ENCODE results near the gene LMAN2L.

The LMAN2L gene

DNA sequence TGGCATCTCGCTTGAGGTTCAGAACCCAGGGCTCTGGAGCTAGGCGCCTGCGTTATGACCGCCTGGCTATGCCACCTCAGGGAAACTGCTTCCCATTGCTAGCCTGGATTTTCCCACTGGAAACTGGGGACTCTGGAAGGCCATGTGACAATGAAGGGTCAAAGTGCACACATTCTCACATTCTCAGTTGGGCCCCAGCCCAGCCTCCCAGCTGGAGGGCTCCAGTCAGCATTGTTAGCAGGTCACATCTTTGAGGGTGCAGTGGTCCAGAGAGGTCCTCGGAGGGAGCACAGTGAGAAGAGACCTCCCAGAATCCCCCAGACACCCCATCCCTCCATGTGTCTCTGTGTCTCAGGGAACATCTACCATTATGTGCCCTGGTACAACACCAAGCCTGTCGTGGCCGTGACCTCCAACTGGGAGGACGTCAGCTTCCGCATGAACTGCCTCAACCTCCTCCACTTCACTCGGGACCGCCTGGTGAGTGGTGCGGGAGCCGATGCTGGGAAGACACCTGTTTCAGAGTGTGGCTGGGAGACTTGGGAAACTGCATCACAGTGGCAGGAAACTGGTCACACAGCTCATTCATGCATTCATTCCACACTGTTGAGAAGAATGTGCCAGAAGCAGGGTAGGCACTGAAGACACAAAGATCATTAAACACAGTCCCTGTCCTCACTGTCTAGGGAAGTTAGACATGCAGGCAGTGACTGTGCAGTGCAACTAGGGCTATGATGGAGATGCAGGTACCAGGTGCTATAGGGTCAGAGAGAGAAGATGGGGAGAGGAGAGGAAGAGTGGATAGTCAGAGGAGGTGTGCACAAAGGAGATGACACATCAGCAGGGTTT, 55.7 kb downstream of the LMAN2L start:
- ATAC-seq (ENCODE audit: insufficient read depth, low read depth) (no peak), DNase-seq (no peak)
- no peaks in the 10 kb centered on the region for H4K20me1 ChIP-seq (ENCODE audit: insufficient read depth, low read length)
- H3K79me2 ChIP-seq (ENCODE audit: insufficient read depth, low read length) = no peaks in the 10 kb centered on the region
- H3K4me2 ChIP-seq (ENCODE audit: insufficient read depth, low read length) = no peak overlapping the region
- H3K9ac ChIP-seq (ENCODE audit: low read depth, low read length) = no peak overlapping the region
- H3K27me3 ChIP-seq (ENCODE audit: insufficient read depth, low read length, poor library complexity) = no peaks in the 10 kb centered on the region
- no peaks in the 10 kb centered on the region for H3K4me1 ChIP-seq (ENCODE audit: insufficient read depth, low read length)
- no peak overlapping the region for H3K4me3 ChIP-seq (ENCODE audit: low read depth in 1 of 2, low read length in 2 of 2)
- H3K36me3 ChIP-seq (ENCODE audit: insufficient read depth, low read length) = no peaks in the 10 kb centered on the region
- H3K9me3 ChIP-seq (ENCODE audit: insufficient read depth, low read length, severe bottlenecking) = no peaks in the 10 kb centered on the region
- H2AFZ ChIP-seq (ENCODE audit: low read depth, low read length) = no peak overlapping the region
- no peak for TF ChIP-seq EZH2 (IDR thresholded peaks at IDR 0.05; ENCODE audit: borderline replicate concordance, low read depth, low read length, severe bottlenecking)
- TF ChIP-seq, protein P1, sequence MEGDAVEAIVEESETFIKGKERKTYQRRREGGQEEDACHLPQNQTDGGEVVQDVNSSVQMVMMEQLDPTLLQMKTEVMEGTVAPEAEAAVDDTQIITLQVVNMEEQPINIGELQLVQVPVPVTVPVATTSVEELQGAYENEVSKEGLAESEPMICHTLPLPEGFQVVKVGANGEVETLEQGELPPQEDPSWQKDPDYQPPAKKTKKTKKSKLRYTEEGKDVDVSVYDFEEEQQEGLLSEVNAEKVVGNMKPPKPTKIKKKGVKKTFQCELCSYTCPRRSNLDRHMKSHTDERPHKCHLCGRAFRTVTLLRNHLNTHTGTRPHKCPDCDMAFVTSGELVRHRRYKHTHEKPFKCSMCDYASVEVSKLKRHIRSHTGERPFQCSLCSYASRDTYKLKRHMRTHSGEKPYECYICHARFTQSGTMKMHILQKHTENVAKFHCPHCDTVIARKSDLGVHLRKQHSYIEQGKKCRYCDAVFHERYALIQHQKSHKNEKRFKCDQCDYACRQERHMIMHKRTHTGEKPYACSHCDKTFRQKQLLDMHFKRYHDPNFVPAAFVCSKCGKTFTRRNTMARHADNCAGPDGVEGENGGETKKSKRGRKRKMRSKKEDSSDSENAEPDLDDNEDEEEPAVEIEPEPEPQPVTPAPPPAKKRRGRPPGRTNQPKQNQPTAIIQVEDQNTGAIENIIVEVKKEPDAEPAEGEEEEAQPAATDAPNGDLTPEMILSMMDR (IDR thresholded peaks at IDR 0.05; ENCODE audit: borderline replicate concordance, extremely low read depth, low read length, poor library complexity, severe bottlenecking) = no peak
- H3K27ac ChIP-seq (ENCODE audit: low read length) = no peak overlapping the region

DNA sequence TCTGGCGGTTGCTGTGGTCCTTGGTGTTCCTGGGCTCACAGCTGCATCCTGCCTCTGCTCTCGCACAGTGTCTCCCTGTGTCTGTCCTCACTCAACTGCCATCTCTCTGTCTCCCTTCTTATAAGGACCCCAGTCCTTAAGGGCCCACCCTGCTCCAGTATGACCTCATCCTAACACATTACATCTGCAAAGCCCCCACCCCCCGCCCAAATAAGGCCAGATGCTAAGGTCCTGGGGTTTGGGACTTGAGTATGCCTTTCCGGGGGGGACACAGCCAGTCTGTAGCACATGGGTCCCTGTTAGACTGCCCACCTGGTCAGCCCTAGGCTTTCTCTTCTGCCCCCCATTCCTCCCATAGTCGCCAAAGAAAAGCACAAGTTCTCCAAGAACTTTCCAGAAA, 56.6 kb downstream of the LMAN2L start:
- H2AFZ ChIP-seq (ENCODE audit: low read depth, low read length) = no peak overlapping the region
- no peaks in the 10 kb centered on the region for H3K36me3 ChIP-seq (ENCODE audit: insufficient read depth, low read length)
- H4K20me1 ChIP-seq (ENCODE audit: insufficient read depth, low read length) = no peaks in the 10 kb centered on the region
- H3K9me3 ChIP-seq (ENCODE audit: insufficient read depth, low read length, severe bottlenecking) = no peaks in the 10 kb centered on the region
- H3K27me3 ChIP-seq (ENCODE audit: insufficient read depth, low read length, poor library complexity) = no peaks in the 10 kb centered on the region
- no peak for DNase-seq
- no peak for ATAC-seq (ENCODE audit: insufficient read depth, low read depth)
- no peak overlapping the region for H3K27ac ChIP-seq (ENCODE audit: low read length)
- H3K4me3 ChIP-seq (ENCODE audit: low read depth in 1 of 2, low read length in 2 of 2) = no peak overlapping the region
- TF ChIP-seq, protein P1 (IDR thresholded peaks at IDR 0.05; ENCODE audit: borderline replicate concordance, extremely low read depth, low read length, poor library complexity, severe bottlenecking) = no peak
- no peak for TF ChIP-seq EZH2 (IDR thresholded peaks at IDR 0.05; ENCODE audit: borderline replicate concordance, low read depth, low read length, severe bottlenecking)
- no peaks in the 10 kb centered on the region for H3K4me1 ChIP-seq (ENCODE audit: insufficient read depth, low read length)
- H3K9ac ChIP-seq (ENCODE audit: low read depth, low read length) = no peak overlapping the region
- no peaks in the 10 kb centered on the region for H3K79me2 ChIP-seq (ENCODE audit: insufficient read depth, low read length)
- H3K4me2 ChIP-seq (ENCODE audit: insufficient read depth, low read length) = no peak overlapping the region

DNA sequence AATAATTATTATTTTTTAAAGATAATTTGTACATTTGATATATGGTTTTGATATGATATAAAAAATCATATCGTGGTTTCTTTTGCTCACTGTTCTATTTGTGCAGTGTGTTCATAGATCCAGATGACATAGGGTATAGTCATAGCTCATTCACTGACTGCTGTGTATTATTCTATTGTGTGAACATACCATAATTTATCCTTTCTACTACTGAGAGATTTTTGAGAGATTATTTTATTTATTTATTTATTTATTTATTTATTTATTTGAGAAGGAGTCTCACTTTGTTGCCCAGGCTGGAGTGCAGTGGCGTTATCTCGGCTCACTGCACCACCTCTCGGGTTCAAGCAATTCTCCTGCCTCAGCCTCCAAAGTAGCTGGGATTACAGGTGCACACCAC, 58.3 kb downstream of the LMAN2L start:
- Histone ChIP-seq H3K9ac (ENCODE audit: low read depth, low read length) (no peak overlapping the region), H3K4me2 (ENCODE audit: insufficient read depth, low read length) (no peak overlapping the region), H4K20me1 (ENCODE audit: insufficient read depth, low read length) (no peaks in the 10 kb centered on the region), H3K4me1 (ENCODE audit: insufficient read depth, low read length) (no peaks in the 10 kb centered on the region), H3K9me3 (ENCODE audit: insufficient read depth, low read length, severe bottlenecking) (no peaks in the 10 kb centered on the region), H3K36me3 (ENCODE audit: insufficient read depth, low read length) (no peaks in the 10 kb centered on the region), H3K27ac (ENCODE audit: low read length) (no peak overlapping the region), H3K4me3 (ENCODE audit: low read depth in 1 of 2, low read length in 2 of 2) (no peak overlapping the region), H3K79me2 (ENCODE audit: insufficient read depth, low read length) (no peaks in the 10 kb centered on the region), H2AFZ (ENCODE audit: low read depth, low read length) (no peak overlapping the region), H3K27me3 (ENCODE audit: insufficient read depth, low read length, poor library complexity) (no peaks in the 10 kb centered on the region)
- TF ChIP-seq, protein P1 (IDR thresholded peaks at IDR 0.05; ENCODE audit: borderline replicate concordance, extremely low read depth, low read length, poor library complexity, severe bottlenecking) = no peak
- no peak for TF ChIP-seq EZH2 (IDR thresholded peaks at IDR 0.05; ENCODE audit: borderline replicate concordance, low read depth, low read length, severe bottlenecking)
- DNase-seq (no peak), ATAC-seq (ENCODE audit: insufficient read depth, low read depth) (no peak)
